NK-92 treated with Interleukin-12 subunit alpha and Interleukin-12 subunit beta, amount 100 ng/mL, for 24 hours (cell line): ENCODE results near the gene LRP11.
"Not testable (repeated sequence)": the region's sequence is repeated elsewhere in the genome, so short reads cannot be mapped to it uniquely, and the experiment has no call there.

Source experiments
- DNase-seq: peaks from one replicate; lab custom pipeline; 2025; lab: John Stamatoyannopoulos, UW

Gene LRP11, protein sequence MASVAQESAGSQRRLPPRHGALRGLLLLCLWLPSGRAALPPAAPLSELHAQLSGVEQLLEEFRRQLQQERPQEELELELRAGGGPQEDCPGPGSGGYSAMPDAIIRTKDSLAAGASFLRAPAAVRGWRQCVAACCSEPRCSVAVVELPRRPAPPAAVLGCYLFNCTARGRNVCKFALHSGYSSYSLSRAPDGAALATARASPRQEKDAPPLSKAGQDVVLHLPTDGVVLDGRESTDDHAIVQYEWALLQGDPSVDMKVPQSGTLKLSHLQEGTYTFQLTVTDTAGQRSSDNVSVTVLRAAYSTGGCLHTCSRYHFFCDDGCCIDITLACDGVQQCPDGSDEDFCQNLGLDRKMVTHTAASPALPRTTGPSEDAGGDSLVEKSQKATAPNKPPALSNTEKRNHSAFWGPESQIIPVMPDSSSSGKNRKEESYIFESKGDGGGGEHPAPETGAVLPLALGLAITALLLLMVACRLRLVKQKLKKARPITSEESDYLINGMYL

GRCh38 chr6:149863698-149864577 lies at the start of gene LRP11:
Gene LRP11 (minus strand): TSS chr6:149864359. CDS start chr6:149864020, 339 bp downstream.
- DNase-seq = peak; percentile 37

DNA sequence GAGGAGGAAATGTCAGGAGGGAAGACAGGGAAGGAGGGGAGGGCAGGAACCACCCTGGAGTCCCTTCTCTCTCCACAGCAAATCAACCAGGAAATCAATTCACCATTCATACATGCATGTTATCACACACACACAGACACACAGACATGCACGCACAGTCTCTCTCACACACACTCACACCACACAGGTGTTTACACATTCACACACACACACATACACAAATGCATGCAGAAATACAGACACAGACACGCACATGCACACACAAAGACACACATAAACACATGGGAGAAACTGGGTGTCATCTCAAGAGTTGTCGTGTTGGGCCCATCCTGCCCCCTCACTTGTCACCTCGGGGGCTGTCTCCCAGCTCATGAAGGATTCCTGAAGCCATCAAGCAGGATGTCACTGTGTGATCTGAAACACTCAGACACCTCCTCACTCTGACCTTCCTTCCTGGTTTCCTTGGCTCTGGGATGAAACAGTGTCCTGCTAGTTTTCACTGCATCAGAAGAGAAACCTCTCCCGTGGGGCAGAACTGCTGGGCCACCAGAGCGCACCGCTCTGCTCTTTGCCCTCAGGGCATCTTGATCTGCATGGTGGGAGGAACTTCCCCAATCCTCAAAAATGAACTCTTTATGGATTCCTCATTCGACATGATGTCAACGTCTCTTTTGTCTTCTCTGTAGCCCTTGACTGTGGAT lies 49.5 kb upstream of the LRP11 start:
- no peak for DNase-seq

- DNase-seq = no peak
Measured at GRCh38 chr6:149913085-149913484, 48.9 kb upstream of the LRP11 start.

DNA sequence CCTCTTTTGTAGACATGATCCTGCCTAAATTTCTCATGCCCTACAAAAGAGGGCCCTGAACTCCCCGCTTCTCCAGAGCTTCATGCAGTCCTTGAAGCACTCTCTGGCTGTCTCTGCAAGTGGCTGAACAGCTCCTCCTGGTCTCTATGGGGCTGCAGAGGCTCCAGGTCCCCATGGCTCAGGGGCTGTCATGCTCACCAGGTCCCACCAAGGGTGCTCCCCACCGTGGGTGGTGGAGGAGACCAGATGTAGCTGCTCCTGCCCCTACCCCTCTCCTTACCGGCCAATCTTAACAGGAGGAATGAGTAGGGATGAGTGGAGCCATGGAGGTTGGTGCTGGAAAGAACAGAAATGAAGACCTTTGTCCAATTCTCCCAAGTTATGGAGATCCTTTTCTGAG lies 48.5 kb upstream of the LRP11 start:
- DNase-seq = not testable (repeated sequence)

DNA sequence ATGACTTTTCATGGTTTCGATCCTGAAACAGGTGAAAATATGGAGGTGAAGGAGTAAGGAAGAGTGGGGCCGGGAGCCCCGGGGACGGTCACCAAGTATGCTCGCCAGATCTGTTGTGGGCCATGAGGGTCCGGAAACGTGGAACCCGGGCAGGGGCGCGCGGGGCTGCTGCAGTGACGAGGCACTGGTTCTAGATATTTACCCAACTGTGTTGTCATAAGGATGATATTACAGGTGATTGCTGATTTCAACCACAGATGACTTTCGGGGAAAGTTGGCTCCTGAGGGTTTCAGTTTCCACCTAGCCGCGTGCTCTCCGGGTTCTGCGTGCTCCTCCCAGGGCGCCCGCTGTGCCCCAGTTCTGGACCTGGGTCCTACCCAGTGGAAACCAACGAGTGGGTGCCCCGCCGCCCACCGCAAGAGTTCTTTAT lies 46.6 kb upstream of the LRP11 start:
- no peak for DNase-seq

DNA sequence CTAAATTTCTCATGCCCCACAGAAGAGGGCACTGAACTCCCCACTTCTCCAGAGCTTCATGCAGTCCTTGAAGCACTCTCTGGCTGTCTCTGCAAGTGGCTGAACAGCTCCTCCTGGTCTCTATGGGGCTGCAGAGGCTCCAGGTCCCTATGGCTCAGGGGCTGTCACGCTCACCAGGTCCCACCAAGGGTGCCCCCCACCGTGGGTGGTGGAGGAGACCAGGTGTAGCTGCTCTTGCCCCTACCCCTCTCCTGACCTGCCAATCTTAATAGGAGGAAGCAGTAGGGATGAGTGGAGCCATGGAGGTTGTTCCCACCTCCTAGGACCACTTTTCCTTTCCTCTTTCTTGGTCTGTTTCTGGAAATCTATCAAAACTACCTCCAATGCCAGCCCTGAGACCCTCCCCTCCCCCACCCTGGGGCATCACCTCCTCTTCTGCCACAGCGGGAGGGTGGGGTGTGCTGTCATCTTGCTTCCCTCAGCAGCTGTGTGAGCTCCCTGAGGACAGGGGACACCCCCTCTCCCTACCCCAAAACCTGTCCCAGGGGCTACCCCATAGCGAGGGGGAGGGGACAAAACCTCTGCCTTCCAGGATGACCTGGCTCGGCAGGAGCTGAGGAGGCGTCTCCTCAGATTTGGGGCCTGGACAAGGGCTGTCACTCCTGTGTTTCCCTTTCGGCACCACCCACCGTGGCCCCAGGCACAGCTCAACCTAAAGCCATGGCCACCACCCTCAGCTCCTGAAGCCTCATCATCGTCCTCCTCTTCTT lies 45.7 kb upstream of the LRP11 start:
- DNase-seq = no peak

- not testable (repeated sequence) for DNase-seq
Measured at GRCh38 chr6:149908480-149908879, 44.3 kb upstream of the LRP11 start.

DNA sequence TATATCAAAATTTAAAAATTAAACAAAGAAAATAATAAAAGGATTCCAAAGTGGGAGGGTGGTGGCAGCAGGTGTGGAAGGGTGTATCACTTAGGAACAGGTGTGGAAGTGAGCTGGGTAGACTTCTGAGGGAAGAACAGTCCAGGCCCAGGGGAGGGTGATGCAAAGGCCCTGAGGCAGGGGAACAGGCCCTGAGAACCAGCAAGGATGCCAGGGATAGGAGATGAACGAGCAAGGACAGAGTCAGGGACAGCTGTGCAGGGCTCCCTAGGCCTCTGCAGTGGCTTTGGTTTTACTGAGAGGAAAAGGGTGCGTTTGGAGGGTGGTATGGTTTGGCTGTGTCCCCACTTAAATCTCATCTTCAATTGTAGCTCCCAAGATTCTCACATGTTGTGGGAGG lies 43.2 kb upstream of the LRP11 start:
- no peak for DNase-seq

DNA sequence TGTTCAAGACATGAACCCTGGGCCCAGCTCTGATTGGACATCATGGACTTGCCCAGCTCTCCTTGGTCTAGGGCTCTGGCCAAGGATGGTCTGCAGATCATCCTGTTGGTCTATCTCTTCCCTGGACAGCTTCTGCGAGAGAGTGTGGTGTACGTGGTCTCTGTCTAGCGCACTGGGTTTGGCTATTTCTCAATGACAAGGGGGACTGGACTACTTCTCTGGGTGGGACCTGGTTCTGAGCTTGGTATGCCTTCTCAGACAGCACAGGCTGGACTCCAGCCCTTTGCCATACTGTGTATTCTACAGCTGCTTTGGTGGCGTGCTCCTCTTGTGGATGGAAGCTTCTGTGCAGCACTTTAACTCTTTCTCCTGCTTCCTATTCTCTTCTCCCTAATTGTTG lies 42.2 kb upstream of the LRP11 start:
- no peak for DNase-seq

DNA sequence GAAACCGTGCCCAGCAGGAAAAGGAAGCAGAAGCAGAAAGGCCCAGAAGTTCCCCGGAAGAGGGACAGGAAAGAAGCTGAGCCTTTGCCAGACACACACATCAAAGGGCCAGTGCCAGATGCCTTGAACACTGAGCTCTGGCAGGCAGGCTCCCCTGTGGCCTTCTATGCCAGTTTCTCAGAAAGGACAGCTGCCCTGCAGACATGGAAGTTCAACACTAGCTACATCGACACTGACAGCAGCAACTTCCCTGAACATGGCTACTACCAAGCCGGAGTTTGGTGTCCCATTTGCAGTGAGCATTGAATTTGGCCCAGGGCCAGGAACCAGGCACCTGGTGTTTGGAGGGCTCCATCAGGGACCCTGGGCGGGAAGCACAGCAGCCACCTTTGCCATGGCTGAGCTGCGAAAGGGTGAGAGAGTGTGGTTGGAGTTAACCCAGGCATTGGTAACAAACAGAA lies 41.8 kb upstream of the LRP11 start:
- DNase-seq = no peak

- DNase-seq = no peak
Measured at GRCh38 chr6:149905371-149905910, 41.3 kb upstream of the LRP11 start.

- no peak for DNase-seq
Measured at GRCh38 chr6:149904661-149905370, 40.7 kb upstream of the LRP11 start.

DNA sequence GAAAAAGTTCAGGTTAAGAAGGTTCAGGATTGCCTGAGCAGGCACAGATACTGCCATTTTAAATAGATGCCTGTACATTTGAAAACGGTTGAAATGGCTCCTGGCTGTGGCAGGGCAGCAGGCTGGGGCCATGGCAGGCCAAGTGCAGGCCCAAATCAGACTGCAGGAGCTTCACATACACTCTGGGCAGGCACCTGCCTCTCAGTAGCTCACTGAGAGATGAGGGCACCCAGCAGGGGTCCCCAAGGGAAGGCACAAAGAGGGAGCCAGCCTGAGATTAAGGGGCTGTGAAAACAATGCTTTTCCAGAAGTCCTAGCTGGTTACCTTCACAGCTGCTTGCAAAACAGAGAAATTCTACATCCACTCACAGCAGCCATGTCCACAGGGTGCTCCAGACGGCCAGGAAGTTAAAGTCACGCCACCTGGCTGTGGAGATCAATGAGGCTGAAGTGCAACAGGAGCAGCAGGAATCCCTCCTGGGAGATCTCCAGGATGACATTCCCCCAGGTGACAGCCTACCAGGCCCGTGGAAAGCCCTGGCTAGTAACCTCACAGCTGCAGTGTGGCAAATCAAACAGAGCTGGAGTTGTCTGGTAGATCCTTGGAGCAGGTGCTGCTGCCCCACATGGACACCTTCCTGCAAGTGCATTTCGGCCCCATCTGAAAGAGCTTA lies 39.9 kb upstream of the LRP11 start:
- DNase-seq = no peak

DNA sequence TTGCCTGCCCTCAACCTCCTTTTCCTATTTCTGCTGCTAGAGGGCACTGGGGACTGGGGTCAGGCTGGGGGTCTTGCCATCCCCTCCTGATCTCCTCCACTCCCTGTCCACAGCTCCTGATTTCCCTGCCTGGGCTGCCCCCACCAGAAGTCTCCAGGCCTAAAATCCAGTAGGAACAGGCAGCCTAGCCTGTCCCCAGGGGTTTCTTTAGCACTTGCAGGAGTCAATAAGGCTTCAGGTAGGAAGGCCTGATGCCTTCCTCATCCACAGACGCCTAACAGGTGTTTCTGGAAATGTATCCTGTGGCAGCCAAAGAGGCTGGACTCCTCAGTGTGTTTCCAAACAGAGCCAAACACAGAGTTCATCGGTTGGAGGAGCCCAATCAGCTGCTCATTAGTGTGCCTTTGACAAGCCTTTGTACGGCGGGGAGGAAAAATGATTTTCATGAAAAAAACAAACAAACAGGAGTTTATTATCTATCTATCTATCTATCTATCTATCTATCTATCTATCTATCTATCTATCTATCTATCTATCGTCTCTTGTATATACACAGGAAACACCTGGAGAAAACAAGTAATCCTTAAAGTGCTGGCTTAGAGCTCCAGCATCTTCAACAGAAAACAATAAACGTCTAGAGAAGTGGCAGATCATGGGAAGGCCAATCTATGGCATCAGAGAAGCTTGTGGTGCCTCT lies 37.4 kb upstream of the LRP11 start:
- no peak for DNase-seq

GRCh38 chr6:149900620-149901443 lies 36.7 kb upstream of the LRP11 start:
- DNase-seq = no peak

GRCh38 chr6:149899926-149900619 lies 35.9 kb upstream of the LRP11 start:
- DNase-seq = no peak

GRCh38 chr6:149899486-149899885 lies 35.3 kb upstream of the LRP11 start:
- DNase-seq = no peak

DNA sequence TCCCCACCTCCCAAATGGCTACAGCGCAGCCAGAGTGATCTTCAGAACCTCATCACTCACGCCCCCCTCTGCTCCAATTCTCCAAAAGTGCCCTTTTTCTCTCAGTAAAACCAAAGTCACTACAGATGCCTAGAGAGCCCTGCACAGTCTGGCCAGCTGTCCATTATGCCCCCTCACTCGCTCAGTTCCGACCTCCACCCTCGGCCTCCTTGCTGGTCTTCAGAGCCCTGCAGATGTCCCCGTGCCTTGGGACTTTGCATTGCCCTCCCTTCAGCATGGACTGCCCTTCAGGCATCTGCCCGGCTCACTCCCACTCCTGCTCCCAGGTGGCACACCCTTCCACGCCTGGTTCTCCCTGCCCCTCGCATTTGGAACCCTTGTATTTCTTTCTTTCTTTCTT lies 34.8 kb upstream of the LRP11 start:
- no peak for DNase-seq
